ENCODE results near the gene SPON2.

- no peak for TF ChIP-seq ZBTB21 (CRISPR knock-in tag; IDR thresholded peaks at IDR 0.05; ENCODE audit: borderline replicate concordance)
- no peak for TF ChIP-seq CTCF (IDR thresholded peaks at IDR 0.05)
- no peak for TF ChIP-seq JUN (CRISPR knock-in tag; IDR thresholded peaks at IDR 0.05)
- no peak for TF ChIP-seq ZNF121 (CRISPR knock-in tag; IDR thresholded peaks at IDR 0.05)
- no peak for TF ChIP-seq FOXK1 (CRISPR knock-in tag; IDR thresholded peaks at IDR 0.05)
Observed at GRCh38 chr4:1179089-1179441, 6.7 kb upstream of the SPON2 start.
